Medulla oblongata (tissue), 1 donor: ENCODE measurements around the gene CTBP1.
A peak's percentile ranks its signal among the peaks of the same experiment; 100 is the strongest.
"Not testable (repeated sequence)": the region's sequence is repeated elsewhere in the genome, so short reads cannot be mapped to it uniquely, and the experiment has no call there.

Experiments used
- DNase-seq: peaks from one replicate; pipeline ENCODE4 v3.0.0-alpha.2; 2015; ENCODE audit errors: extremely low spot score

The CTBP1 gene

GRCh38 chr4:1248245-1249147, at the start of gene CTBP1:
CTBP1 (minus strand) TSS chr4:1249130; CDS start chr4:1241331, 7,799 bp downstream.
- DNase-seq, result peak; percentile 84

- DNase-seq, result no peak
Measured at GRCh38 chr4:1298461-1298860, 49.5 kb upstream of the CTBP1 start.

GRCh38 chr4:1297456-1298325, 48.8 kb upstream of the CTBP1 start:
- no peak for DNase-seq

GRCh38 chr4:1297023-1297395, 48.1 kb upstream of the CTBP1 start:
- no peak for DNase-seq

GRCh38 chr4:1296324-1297022, 47.5 kb upstream of the CTBP1 start:
- no peak for DNase-seq

GRCh38 chr4:1295405-1296055, 46.6 kb upstream of the CTBP1 start:
- no peak for DNase-seq

- DNase-seq, result no peak
Measured at GRCh38 chr4:1294891-1295290, 46.0 kb upstream of the CTBP1 start.

GRCh38 chr4:1294424-1294823, 45.5 kb upstream of the CTBP1 start:
- DNase-seq, result no peak

- no peak for DNase-seq
Measured at GRCh38 chr4:1293991-1294390, 45.1 kb upstream of the CTBP1 start.

- DNase-seq, result no peak
Measured at GRCh38 chr4:1293531-1293941, 44.6 kb upstream of the CTBP1 start.

- not testable (repeated sequence) for DNase-seq
Measured at GRCh38 chr4:1292703-1293011, 43.7 kb upstream of the CTBP1 start.

GRCh38 chr4:1291996-1292702, 43.2 kb upstream of the CTBP1 start:
- DNase-seq, result no peak

GRCh38 chr4:1291091-1291490, 42.2 kb upstream of the CTBP1 start:
- DNase-seq, result no peak

- no peak for DNase-seq
Measured at GRCh38 chr4:1290165-1290977, 41.4 kb upstream of the CTBP1 start.

- peak; percentile 97 for DNase-seq
Measured at GRCh38 chr4:1289207-1290164, 40.6 kb upstream of the CTBP1 start, which contains the start of gene MAEA. MAEA (plus strand) TSS chr4:1289891; CDS start chr4:1289914, 23 bp downstream.

- no peak for DNase-seq
Measured at GRCh38 chr4:1288786-1289185, 39.9 kb upstream of the CTBP1 start.

- no peak for DNase-seq
Measured at GRCh38 chr4:1285790-1286553, 37.0 kb upstream of the CTBP1 start.

GRCh38 chr4:1285151-1285789, 36.3 kb upstream of the CTBP1 start:
- DNase-seq, result no peak
